OCI-LY1 (cell line): ENCODE results near the gene NPR2.

Experiments
- CTCF ChIP-seq: fragments of 200-600 bp; sonication (generic), shearing (Covaris generic); IDR thresholded peaks from 2 replicates; pipeline ENCODE4 v1.5.1; 2017; ENCODE audit warnings: mild to moderate bottlenecking, antibody characterized with exemption, low read length, moderate library complexity, mixed read lengths
- EZH2 ChIP-seq: fragments of 200-600 bp; sonication (generic), shearing (Covaris generic); IDR thresholded peaks from 2 replicates; pipeline ENCODE4 v1.8.0; 2017; ENCODE audit warnings: borderline replicate concordance, mixed run types, mild to moderate bottlenecking, antibody characterized with exemption, low read length, moderate library complexity, mixed read lengths

- no peak for TF ChIP-seq CTCF
- no peak for TF ChIP-seq EZH2
Measured at GRCh38 chr9:35818341-35818740, 26.9 kb downstream of the NPR2 start.
